H1 (cell line): Measurements from ENCODE around the gene TJP3. TPM values are rescaled to one million over a fixed set of nuclear protein-coding genes. Genes with fewer than 3 reads are reported as not detected.

Experiments
- HDAC2 ChIP-seq, 2 experiments: fragments of 300-600 bp in 1 of 2; sonication (generic) in 1 of 2; IDR thresholded peaks; 2 replicates each; pipeline ENCODE4 v1.6.1; 2011 to 2012; ENCODE audit warnings: low read depth in 2 of 2, low read length in 2 of 2, mild to moderate bottlenecking in 2 of 2, moderate library complexity in 2 of 2, borderline replicate concordance in 1 of 2, inconsistent platforms in 1 of 2
- NANOG ChIP-seq: IDR thresholded peaks from 2 replicates; pipeline ENCODE4 v1.6.1; 2011; ENCODE audit warnings: low read length, low read depth, mild to moderate bottlenecking, inconsistent platforms; ENCODE audit not compliant: insufficient read depth, poor library complexity, severe bottlenecking
- POLR2AphosphoS5 ChIP-seq: IDR thresholded peaks from 2 replicates; pipeline ENCODE4 v1.6.1; 2011; ENCODE audit warnings: low read depth, low read length
- TCF12 ChIP-seq: IDR thresholded peaks from 2 replicates; pipeline ENCODE4 v1.6.1; 2011; ENCODE audit warnings: low read depth, mild to moderate bottlenecking, low read length
- polyA plus RNA-seq, 7 experiments: library from polyadenylated mRNA; depleted of rRNA in 3 of 7; stranded (reverse) in 5 of 7; unstranded in 2 of 7; fragments of >200 nt in 5 of 7; fragments of 200-250 nt in 2 of 7; gene quantifications; 1 replicate in 5 of 7; 2 replicates in 1 of 7; 4 replicates in 1 of 7; pipeline versions ENCODE4 v1.2.1 to v1.2.3, GENCODE V29; 2011 to 2013; ENCODE audit warnings: missing spikeins in 2 of 7, mixed read lengths in 2 of 7
- total RNA-seq: library from RNA; stranded (reverse); fragmentation: NEBNext Ultra II Directional; extraction: Animal tissue kit (Norgen Biotek cat#: 25700); gene quantifications from 2 replicates; pipeline ENCODE4 v1.2.1, GENCODE V29; 2021

The TJP3 gene
- total and polyA plus RNA-seq, 2 of the 8 experiments (the other 6 are each of a cell fraction or from before 2014, with no cell fraction given) = 17.1 to 26.1 TPM

GRCh38 chr19:3733549-3734309 lies 25.5 kb downstream of the TJP3 start (continued):
- no peak for TF ChIP-seq HDAC2 (IDR thresholded peaks at IDR 0.05; ENCODE audit: borderline replicate concordance in 1 of 2, low read depth in 2 of 2, low read length in 2 of 2)
- TF ChIP-seq TCF12 = no peak
- no peak for TF ChIP-seq NANOG
- no peak for TF ChIP-seq POLR2AphosphoS5
- TF ChIP-seq, all 59 proteins: peak for 0
